Glutamatergic neuron (in vitro differentiated cells): ENCODE results near the gene NTM. TPM values are rescaled to one million over a fixed set of nuclear protein-coding genes. Genes with fewer than 3 reads are reported as not detected.

Experiments used
- DNase-seq: peaks from one replicate; pipeline ENCODE4 v3.0.0; 2022
- H3K27ac Mint-ChIP-seq: one replicate; pipeline ENCODE4 v1.8.0; 2020; ENCODE audit warnings: mild to moderate bottlenecking, mixed read lengths, inconsistent platforms; ENCODE audit not compliant: unreplicated experiment
- H3K27me3 Mint-ChIP-seq: one replicate; pipeline ENCODE4 v1.8.0; 2020; ENCODE audit warnings: mild to moderate bottlenecking, moderate library complexity, mixed read lengths, inconsistent platforms; ENCODE audit not compliant: unreplicated experiment
- H3K36me3 Mint-ChIP-seq: one replicate; pipeline ENCODE4 v1.8.0; 2020; ENCODE audit warnings: mild to moderate bottlenecking, mixed read lengths, inconsistent platforms; ENCODE audit not compliant: unreplicated experiment
- H3K4me1 Mint-ChIP-seq: one replicate; pipeline ENCODE4 v1.8.0; 2020; ENCODE audit warnings: mild to moderate bottlenecking, low read depth, mixed read lengths, inconsistent platforms; ENCODE audit not compliant: unreplicated experiment
- H3K4me3 Mint-ChIP-seq: one replicate; pipeline ENCODE4 v1.8.0; 2020; ENCODE audit warnings: mild to moderate bottlenecking, mixed read lengths, inconsistent platforms; ENCODE audit not compliant: unreplicated experiment
- H3K9me3 Mint-ChIP-seq: one replicate; pipeline ENCODE4 v1.8.0; 2020; ENCODE audit warnings: mild to moderate bottlenecking, moderate library complexity, mixed read lengths, inconsistent platforms; ENCODE audit not compliant: unreplicated experiment
- total RNA-seq: library from RNA; stranded (reverse); fragmentation: NEBNext Ultra II Directional; extraction: Animal tissue kit (Norgen Biotek cat#: 25700); gene quantifications from one replicate; pipeline ENCODE4 v1.2.1, GENCODE V29; 2021; ENCODE audit not compliant: unreplicated experiment
- TF ChIP-seq, protein P1 (sequence below): fragments of 200-600 bp; sonication (generic); IDR thresholded peaks from one replicate; pipeline ENCODE4 v1.5.0; 2021; ENCODE audit not compliant: partially characterized antibody, unreplicated experiment

Gene NTM
- total RNA-seq, 1 donor from 2014 or later = 1.2 TPM

DNA sequence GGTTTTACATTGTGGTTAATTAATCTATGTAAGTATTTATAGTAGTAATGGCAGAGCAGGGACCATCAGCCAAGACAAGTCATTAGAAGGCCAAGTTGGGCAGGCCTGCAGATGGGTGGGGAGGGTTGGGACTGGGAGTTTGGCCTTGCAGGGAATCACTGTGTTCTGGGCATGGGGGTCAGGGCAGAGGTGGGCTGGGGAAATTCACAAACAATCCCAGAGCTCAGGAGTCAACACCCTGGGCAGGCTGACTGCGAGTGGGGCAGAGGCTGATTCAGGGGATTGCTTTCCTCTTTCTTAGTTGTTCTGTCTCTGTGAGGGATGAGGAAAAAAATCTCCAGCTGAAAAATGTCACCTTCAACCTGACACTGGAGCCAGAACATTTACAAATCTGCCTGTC lies 322.5 kb downstream of the NTM start:
- TF ChIP-seq, protein P1, sequence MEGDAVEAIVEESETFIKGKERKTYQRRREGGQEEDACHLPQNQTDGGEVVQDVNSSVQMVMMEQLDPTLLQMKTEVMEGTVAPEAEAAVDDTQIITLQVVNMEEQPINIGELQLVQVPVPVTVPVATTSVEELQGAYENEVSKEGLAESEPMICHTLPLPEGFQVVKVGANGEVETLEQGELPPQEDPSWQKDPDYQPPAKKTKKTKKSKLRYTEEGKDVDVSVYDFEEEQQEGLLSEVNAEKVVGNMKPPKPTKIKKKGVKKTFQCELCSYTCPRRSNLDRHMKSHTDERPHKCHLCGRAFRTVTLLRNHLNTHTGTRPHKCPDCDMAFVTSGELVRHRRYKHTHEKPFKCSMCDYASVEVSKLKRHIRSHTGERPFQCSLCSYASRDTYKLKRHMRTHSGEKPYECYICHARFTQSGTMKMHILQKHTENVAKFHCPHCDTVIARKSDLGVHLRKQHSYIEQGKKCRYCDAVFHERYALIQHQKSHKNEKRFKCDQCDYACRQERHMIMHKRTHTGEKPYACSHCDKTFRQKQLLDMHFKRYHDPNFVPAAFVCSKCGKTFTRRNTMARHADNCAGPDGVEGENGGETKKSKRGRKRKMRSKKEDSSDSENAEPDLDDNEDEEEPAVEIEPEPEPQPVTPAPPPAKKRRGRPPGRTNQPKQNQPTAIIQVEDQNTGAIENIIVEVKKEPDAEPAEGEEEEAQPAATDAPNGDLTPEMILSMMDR = no peak
- H3K4me1 Mint-ChIP-seq = no peaks in the 10 kb centered on the region
- H3K36me3 Mint-ChIP-seq = no peaks in the 10 kb centered on the region
- no peak for DNase-seq
- H3K4me3 Mint-ChIP-seq = no peak overlapping the region
- no peak overlapping the region for H3K27ac Mint-ChIP-seq
- H3K9me3 Mint-ChIP-seq = peaks cover 5% of the 10 kb centered on the region
- H3K27me3 Mint-ChIP-seq = peaks cover 8% of the 10 kb centered on the region

DNA sequence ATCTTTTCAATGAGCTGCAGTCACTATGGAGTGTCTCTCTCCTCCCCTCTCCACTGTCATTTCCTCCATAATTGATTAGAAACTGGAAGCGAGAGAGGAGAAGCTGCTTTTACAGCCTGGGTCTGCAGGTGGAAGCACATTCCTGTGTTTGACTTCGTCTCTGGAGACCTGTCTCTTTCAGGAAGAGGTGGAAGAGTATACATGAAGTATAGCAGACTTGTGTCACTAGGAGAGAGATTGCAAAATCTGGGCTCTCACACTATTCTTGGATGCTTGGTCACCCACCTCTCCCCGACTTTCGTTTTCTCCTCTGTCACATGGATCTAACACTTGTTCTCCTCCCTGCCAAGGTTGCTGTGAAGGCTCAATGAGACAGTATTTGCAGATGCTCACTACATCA lies 323.3 kb downstream of the NTM start:
- no peak overlapping the region for H3K4me3 Mint-ChIP-seq
- no peak for DNase-seq
- peaks cover 5% of the 10 kb centered on the region for H3K9me3 Mint-ChIP-seq
- H3K27ac Mint-ChIP-seq = no peak overlapping the region
- TF ChIP-seq, protein P1 = no peak
- peaks cover 8% of the 10 kb centered on the region for H3K27me3 Mint-ChIP-seq
- H3K4me1 Mint-ChIP-seq = no peaks in the 10 kb centered on the region
- H3K36me3 Mint-ChIP-seq = no peaks in the 10 kb centered on the region

DNA sequence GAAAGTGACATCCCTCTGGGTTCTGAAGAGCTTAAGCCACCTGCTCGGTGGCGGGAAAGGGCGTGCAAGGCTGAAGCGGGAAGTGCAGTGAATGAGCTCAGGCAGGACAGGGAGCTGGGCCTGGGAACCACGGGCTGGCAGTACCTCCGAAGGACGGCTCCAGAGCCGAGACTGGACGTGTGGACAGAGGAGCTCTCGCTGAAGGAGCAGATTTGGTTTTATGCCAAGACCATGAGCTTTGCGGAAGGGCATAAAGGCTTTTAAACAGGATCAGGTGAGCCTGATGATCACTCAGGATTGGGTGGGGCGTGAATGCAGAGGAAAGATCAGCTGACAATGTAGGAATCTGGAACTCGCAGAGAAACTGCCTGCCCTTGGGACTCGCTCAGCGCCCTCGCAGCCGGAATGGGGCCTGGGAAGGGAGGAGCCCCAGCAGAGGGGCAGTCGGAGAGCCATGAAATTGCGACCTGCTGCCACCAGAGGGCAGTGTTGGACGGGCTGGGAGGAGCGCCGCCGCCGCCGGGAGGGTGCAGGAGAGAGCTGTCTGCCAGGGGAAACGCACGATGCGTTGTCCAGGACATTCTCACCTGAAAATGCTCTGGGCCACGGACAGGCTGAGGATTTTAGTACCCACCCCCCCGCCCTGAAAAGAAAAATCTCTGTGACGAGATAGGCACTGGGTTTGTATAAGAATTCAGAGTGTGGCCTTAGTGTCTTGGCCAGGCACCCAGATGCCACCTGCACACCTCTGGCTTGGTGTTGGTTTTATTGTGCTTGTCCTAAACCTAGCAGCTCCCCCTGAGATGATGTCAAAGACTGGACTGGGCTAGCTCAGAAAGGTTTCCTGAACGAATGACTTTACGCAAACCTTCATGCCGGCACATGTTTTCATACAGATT lies 324.4 kb downstream of the NTM start:
- Mint-ChIP-seq H3K4me3 (no peak overlapping the region), H3K4me1 (no peaks in the 10 kb centered on the region), H3K36me3 (no peaks in the 10 kb centered on the region), H3K27ac (no peak overlapping the region), H3K27me3 (peaks cover 8% of the 10 kb centered on the region), H3K9me3 (peaks cover 5% of the 10 kb centered on the region)
- TF ChIP-seq, protein P1 = peak; percentile 99
- DNase-seq = peak; percentile 94

DNA sequence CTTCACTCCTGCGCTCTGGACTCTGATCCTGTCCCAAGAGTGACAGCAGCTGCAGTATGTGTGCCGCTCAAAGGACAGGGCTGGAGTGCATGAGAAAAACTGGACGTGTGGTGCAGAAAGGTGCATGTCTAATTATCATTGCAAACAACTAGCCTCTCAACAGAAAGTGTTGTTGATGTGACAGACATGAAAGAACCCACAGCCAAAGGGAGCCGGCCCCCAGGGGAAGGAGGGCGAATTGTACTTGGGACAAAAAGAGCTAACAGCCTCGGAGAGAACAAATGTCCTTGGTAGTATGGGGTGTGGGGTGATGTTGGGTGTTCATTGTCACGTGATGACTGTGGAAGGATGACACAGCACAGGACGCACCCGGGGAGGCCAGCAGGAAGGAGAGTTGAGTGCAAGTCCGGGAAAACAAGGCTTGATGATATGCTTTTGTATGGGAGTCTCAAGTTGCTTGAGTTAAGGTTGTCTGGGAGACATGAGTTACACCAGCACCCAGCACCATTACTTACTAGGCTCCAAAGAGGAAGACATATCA lies 325.5 kb downstream of the NTM start:
- Mint-ChIP-seq H3K9me3 (peaks cover 5% of the 10 kb centered on the region), H3K27ac (no peak overlapping the region), H3K27me3 (peaks cover 6% of the 10 kb centered on the region), H3K36me3 (no peaks in the 10 kb centered on the region), H3K4me3 (no peak overlapping the region), H3K4me1 (no peaks in the 10 kb centered on the region)
- DNase-seq = no peak
- TF ChIP-seq, protein P1 = no peak

DNA sequence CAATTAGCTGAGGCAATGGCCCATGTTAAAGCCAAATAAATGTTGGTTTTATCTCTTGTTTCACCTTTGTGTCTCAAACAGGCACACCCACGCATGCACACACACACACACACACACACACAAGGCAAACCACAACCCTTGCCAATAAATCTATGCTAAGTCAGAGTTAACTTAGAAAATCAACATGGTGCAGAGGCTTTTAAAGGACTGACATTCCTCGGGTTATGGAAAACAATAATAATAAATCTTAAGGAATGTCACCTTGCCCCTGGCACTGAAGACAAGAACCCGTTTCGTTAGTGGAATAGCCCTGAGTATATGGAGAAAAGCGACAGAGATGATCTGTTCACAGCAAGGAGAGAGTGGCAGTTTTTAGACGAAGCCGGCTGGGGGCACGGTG lies 326.3 kb downstream of the NTM start:
- Mint-ChIP-seq H3K4me3 (no peak overlapping the region), H3K36me3 (no peaks in the 10 kb centered on the region), H3K27me3 (peaks cover 6% of the 10 kb centered on the region), H3K27ac (no peak overlapping the region), H3K9me3 (peaks cover 5% of the 10 kb centered on the region), H3K4me1 (no peaks in the 10 kb centered on the region)
- TF ChIP-seq, protein P1 = no peak
- DNase-seq = no peak
